SK-N-SH treated with all-trans-retinoic acid at 6 μM for 48 hours (cell line): ENCODE data around the gene TGM5.

Experiments used
- ARNTL ChIP-seq: fragments of 450-650 bp; formaldehyde crosslinking; IDR thresholded peaks from 2 replicates; pipeline ENCODE4 v1.5.0; 2020; ENCODE audit warnings: low read depth, mild to moderate bottlenecking, moderate library complexity, borderline replicate concordance
- BACH2 ChIP-seq: fragments of 250-450 bp; sonication (Bioruptor Pico); IDR thresholded peaks from 2 replicates; pipeline ENCODE4 v1.9.0; 2021; ENCODE audit warnings: mild to moderate bottlenecking, borderline replicate concordance
- CSDC2 ChIP-seq: fragments of 250-450 bp; sonication (Bioruptor Pico); IDR thresholded peaks from 2 replicates; pipeline ENCODE4 v1.5.0; 2020; ENCODE audit warnings: mild to moderate bottlenecking, moderate library complexity
- ESRRG ChIP-seq: fragments of 250-450 bp; sonication (Bioruptor Pico); IDR thresholded peaks from 2 replicates; pipeline ENCODE4 v1.6.1; 2021; ENCODE audit warnings: mild to moderate bottlenecking
- ISL1 ChIP-seq: fragments of 250-450 bp; sonication (Bioruptor Pico); IDR thresholded peaks from 2 replicates; pipeline ENCODE4 v2.1.2; 2022; ENCODE audit warnings: mild to moderate bottlenecking, moderate library complexity
- PATZ1 ChIP-seq: fragments of 250-450 bp; sonication (Bioruptor Pico); IDR thresholded peaks from 2 replicates; pipeline ENCODE4 v1.8.0; 2020; ENCODE audit warnings: mild to moderate bottlenecking, moderate library complexity, borderline replicate concordance
- PPARA ChIP-seq: fragments of 250-450 bp; sonication (Bioruptor Pico); IDR thresholded peaks from 2 replicates; pipeline ENCODE4 v1.5.0; 2020; ENCODE audit warnings: mild to moderate bottlenecking, borderline replicate concordance
- TOX ChIP-seq: fragments of 250-450 bp; sonication (Bioruptor Pico); IDR thresholded peaks from 2 replicates; pipeline ENCODE4 v1.8.0; 2021; ENCODE audit warnings: mild to moderate bottlenecking, moderate library complexity, borderline replicate concordance
- ZNF565 ChIP-seq: fragments of 450-650 bp; formaldehyde crosslinking; conservative IDR thresholded peaks from 2 replicates; pipeline ENCODE4 v1.5.0; 2020; ENCODE audit warnings: low read depth, mild to moderate bottlenecking, moderate library complexity

DNA sequence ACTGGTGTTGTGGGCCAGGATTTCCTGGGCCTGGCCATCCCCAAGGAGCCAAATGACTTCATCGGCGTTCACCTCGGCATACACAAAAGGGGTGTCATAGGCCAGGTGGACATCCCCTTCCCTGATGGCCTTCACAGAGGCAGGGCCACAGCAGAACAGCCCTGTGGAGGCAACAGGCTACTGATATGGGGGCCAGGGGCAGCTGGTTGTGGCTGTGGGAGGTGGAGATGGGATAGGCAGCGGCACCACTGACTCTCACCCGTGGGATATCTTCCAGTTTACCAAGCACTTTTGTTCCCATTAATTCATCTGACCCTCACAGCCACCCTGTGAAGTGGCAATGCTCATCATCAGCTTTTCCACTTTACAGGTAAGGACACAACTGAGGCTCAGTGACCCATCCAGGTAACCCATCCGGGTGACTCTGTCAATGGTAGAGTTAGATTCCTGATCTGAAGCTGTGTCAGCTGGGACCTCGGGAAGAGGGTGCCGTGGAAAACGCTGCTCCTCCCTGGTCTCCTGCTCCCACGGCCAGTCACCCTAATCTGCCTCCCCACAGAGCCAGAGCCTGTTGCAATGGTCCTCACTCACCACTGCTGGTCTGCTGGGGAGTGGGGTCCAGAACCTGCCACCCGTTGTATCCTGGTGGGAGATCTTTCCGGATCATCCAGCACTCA lies 15.3 kb upstream of the TGM5 start:
- TF ChIP-seq PPARA (CRISPR knock-in tag): no peak
- no peak for TF ChIP-seq CSDC2
- TF ChIP-seq ZNF565 (CRISPR knock-in tag): no peak
- no peak for TF ChIP-seq PATZ1 (CRISPR knock-in tag)
- no peak for TF ChIP-seq BACH2
- TF ChIP-seq ESRRG (CRISPR knock-in tag): no peak
- TF ChIP-seq ARNTL: no peak
- TF ChIP-seq ISL1: no peak
- TF ChIP-seq TOX: no peak
